B cell (primary cell): ENCODE results near the gene PRRC2B.

ENCODE experiments used
- CTCF ChIP-seq: fragments of 200-600 bp; IDR thresholded peaks from one replicate; pipeline ENCODE4 v1.8.0; 2022; ENCODE audit warnings: antibody characterized with exemption, mild to moderate bottlenecking
- EZH2 ChIP-seq: IDR thresholded peaks from 2 replicates; pipeline ENCODE4 v1.6.1; 2012; ENCODE audit warnings: borderline replicate concordance, low read depth, mild to moderate bottlenecking, moderate library complexity, low read length; ENCODE audit not compliant: insufficient read depth, poor library complexity, severe bottlenecking

GRCh38 chr9:131502781-131503625, 109.1 kb downstream of the PRRC2B start, which contains the start of gene POMT1:
- TF ChIP-seq EZH2 (no peak), CTCF (no peak)
